GM12891 (cell line): ENCODE data around the gene SLIT2.

ENCODE experiments used
- POLR2A ChIP-seq: IDR thresholded peaks from 2 replicates; pipeline ENCODE4 v1.6.1; 2011; ENCODE audit warnings: low read depth, low read length, control low read depth
- POLR2AphosphoS5 ChIP-seq: IDR thresholded peaks from 2 replicates; pipeline ENCODE4 v1.6.1; 2011; ENCODE audit warnings: low read depth, low read length, control low read depth
- POU2F2 ChIP-seq: IDR thresholded peaks from 2 replicates; pipeline ENCODE4 v1.6.1; 2011; ENCODE audit warnings: low read depth, mild to moderate bottlenecking, control low read depth, low read length, moderate library complexity
- SPI1 ChIP-seq: IDR thresholded peaks from 2 replicates; pipeline ENCODE4 v1.6.1; 2011; ENCODE audit warnings: low read depth, low read length, control low read depth

DNA sequence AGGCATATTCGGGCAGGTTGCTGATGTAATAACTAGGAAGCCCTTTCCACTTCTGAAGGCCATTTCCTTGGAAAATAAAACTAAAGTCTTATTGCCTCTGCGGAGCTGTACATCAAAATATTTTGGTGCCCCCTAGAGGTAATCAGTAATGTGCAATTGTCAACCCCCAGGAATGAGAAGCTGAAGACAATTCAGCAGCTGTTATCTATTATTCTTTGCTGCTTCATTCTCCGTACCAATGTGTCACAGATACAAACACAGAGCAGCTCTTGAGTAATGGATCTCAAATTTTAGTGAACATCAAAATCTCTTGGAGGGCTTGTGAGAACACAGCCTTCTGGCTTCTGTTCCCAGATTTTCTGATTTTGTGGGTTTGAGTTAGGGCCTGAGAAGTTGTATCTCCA lies 3.5 kb upstream of the SLIT2 start:
- TF ChIP-seq POLR2AphosphoS5 = no peak
- no peak for TF ChIP-seq POLR2A
- TF ChIP-seq POU2F2 = no peak
- TF ChIP-seq SPI1 = no peak
